Ascending aorta (tissue), 2 donors: ENCODE measurements around the gene PERCC1. TPM values are rescaled to one million over a fixed set of nuclear protein-coding genes. Genes with fewer than 3 reads are reported as not detected.

ENCODE experiments used
- DNase-seq, 2 donors: peaks; one replicate each; pipeline ENCODE4 v3.0.0-alpha.2; 2019; ENCODE audit warnings: low spot score in 2 of 2
- H3K27ac ChIP-seq, 2 donors: fragments of 200-600 bp; sonication (generic); one replicate each; pipeline ENCODE4 v1.5.1; 2016 to 2017; ENCODE audit warnings: mild to moderate bottlenecking in 1 of 2
- H3K27me3 ChIP-seq: fragments of 200-600 bp; sonication (generic); one replicate; pipeline ENCODE4 v1.5.1; 2017
- H3K36me3 ChIP-seq, 2 donors: fragments of 200-600 bp; sonication (generic); one replicate each; pipeline ENCODE4 v1.5.1; 2016
- H3K4me1 ChIP-seq, 2 donors: fragments of 200-600 bp; sonication (generic); one replicate each; pipeline ENCODE4 v1.5.1; 2016 to 2017; ENCODE audit warnings: mild to moderate bottlenecking in 1 of 2
- H3K4me3 ChIP-seq, 2 donors: fragments of 200-600 bp; sonication (generic); one replicate each; pipeline ENCODE4 v1.5.1; 2016 to 2017; ENCODE audit warnings: mild to moderate bottlenecking in 1 of 2
- H3K9me3 ChIP-seq, 2 donors: fragments of 200-600 bp; sonication (generic); one replicate each; pipeline ENCODE4 v1.5.1; 2016
- intact Hi-C: fragments of 100-400 bp; cut with DNase I; formaldehyde crosslinking; loops from one replicate; pipeline ENCODE4 v1.15.1; 2023
- total RNA-seq: library from RNA; depleted of rRNA; stranded (reverse); fragments of >200 nt; gene quantifications from one replicate; pipeline ENCODE4 v1.1.0, GENCODE V29; 2016
- TF ChIP-seq, protein P1 (sequence below), 3 experiments: fragments of 200-600 bp in 2 of 3; fragments of 450-650 bp in 1 of 3; sonication (generic) in 2 of 3; IDR thresholded peaks; one replicate each; pipeline ENCODE4 v1.5.1; 2016 to 2019; ENCODE audit warnings: antibody characterized with exemption in 3 of 3, mild to moderate bottlenecking in 1 of 3, moderate library complexity in 1 of 3

Gene PERCC1
- total RNA-seq, 1 donor from 2014 or later, result not detected

DNA sequence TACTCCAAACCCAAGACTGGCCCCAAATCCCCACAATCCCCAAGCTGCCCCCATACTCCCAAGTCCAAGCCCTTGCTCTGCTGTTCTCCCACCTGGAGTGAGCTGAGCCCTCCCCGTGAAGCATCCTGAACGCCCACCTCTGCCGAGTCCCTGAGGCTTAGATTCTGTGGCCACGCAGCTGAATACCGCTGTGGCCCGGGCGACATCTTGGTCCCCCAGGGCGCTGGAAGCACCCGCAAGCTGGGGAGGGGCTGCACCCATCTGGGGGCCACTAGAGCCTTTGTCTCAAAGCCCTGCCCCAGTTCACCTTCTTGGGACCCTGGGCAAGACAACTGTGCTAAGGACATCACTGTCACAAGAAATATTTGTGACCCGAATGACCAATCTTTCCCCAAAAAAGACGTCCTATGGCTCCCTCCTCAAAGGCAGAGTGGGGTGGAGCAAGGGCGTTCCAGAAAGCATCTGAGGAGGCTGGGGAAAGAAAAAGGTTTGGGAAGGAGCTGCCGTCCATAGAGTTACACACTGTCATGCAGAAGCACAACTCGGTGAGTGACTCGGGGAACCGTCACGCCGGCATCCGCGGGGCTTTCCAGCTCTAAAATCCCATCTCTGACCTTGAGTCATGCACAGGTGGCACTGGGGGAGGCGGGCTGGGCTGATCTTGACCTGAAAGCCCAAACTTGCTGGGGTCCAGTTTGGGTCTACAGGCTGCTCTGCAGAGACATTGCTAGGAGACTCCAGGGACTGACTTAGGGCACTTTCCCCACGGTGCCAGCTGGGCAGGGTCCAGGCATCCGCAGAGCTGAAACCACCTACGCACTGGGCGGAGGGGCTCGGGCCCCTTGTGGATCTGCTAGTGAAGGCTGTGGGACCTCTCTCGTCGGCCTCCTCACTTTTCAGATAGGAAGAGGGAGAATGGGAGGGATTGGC is 51.3 kb downstream of the PERCC1 start:
- H3K27ac ChIP-seq, result no peak overlapping the region
- no peak overlapping the region for H3K4me3 ChIP-seq
- TF ChIP-seq, protein P1, sequence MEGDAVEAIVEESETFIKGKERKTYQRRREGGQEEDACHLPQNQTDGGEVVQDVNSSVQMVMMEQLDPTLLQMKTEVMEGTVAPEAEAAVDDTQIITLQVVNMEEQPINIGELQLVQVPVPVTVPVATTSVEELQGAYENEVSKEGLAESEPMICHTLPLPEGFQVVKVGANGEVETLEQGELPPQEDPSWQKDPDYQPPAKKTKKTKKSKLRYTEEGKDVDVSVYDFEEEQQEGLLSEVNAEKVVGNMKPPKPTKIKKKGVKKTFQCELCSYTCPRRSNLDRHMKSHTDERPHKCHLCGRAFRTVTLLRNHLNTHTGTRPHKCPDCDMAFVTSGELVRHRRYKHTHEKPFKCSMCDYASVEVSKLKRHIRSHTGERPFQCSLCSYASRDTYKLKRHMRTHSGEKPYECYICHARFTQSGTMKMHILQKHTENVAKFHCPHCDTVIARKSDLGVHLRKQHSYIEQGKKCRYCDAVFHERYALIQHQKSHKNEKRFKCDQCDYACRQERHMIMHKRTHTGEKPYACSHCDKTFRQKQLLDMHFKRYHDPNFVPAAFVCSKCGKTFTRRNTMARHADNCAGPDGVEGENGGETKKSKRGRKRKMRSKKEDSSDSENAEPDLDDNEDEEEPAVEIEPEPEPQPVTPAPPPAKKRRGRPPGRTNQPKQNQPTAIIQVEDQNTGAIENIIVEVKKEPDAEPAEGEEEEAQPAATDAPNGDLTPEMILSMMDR (IDR thresholded peaks at IDR 0.05), result no peak
- no peaks in the 10 kb centered on the region for H3K27me3 ChIP-seq
- intact Hi-C loops, result no loop called here
- H3K4me1 ChIP-seq, result no peaks in the 10 kb centered on the region
- DNase-seq, result no peak
- no peaks in the 10 kb centered on the region for H3K9me3 ChIP-seq
- H3K36me3 ChIP-seq, result no peaks in the 10 kb centered on the region

Other genes starting within 250 kb of the PERCC1 start
- gene TPSG1, start 205.8 kb upstream of the PERCC1 start, total RNA-seq, result not detected
- gene TPSB2, start 200.9 kb upstream of the PERCC1 start, total RNA-seq, result not detected
- gene TPSAB1, start 190.4 kb upstream of the PERCC1 start, total RNA-seq, result 6.7 TPM
- gene TPSD1, start 175.0 kb upstream of the PERCC1 start, total RNA-seq, result 20.8 TPM
- gene UBE2I, start 121.4 kb upstream of the PERCC1 start, total RNA-seq, result 141 TPM
- 0.64 TPM for gene BAIAP3, start 97.4 kb upstream of the PERCC1 start, total RNA-seq
- 143 TPM for gene TSR3, start 79.2 kb upstream of the PERCC1 start, total RNA-seq
- gene GNPTG, start 79.1 kb upstream of the PERCC1 start, total RNA-seq, result 86.6 TPM
- gene UNKL, start 16.4 kb upstream of the PERCC1 start, total RNA-seq, result 144 TPM
- 107 TPM for gene UQCC4, start 10.3 kb upstream of the PERCC1 start, total RNA-seq
- not detected for gene CCDC154, start 13.5 kb downstream of the PERCC1 start, total RNA-seq
- 108 TPM for gene CLCN7, start 44.0 kb downstream of the PERCC1 start, total RNA-seq
- not detected for gene PTX4, start 57.9 kb downstream of the PERCC1 start, total RNA-seq
- 110 TPM for gene TELO2, start 62.3 kb downstream of the PERCC1 start, total RNA-seq
- gene TMEM204, start 102.6 kb downstream of the PERCC1 start, total RNA-seq, result 145 TPM
- gene IFT140, start 181.0 kb downstream of the PERCC1 start, total RNA-seq, result 21.9 TPM
- 12.7 TPM for gene CRAMP1, start 181.3 kb downstream of the PERCC1 start, total RNA-seq
- gene JPT2, start 247.2 kb downstream of the PERCC1 start, total RNA-seq, result 18.3 TPM